ENCODE data around the gene PATL2.

- TF ChIP-seq CTCF (IDR thresholded peaks at IDR 0.05; ENCODE audit: low read depth, low read length) = no peak
- no peak for TF ChIP-seq POLR2A (IDR thresholded peaks at IDR 0.05; ENCODE audit: extremely low read depth, insufficient read length)
These were observed 48.4 kb downstream of the PATL2 start for GRCh38 chr15:44662478-44663409.

All from NB4 (cell line).